Stimulated activated CD8-positive, alpha-beta memory T cell treated with anti-CD3 and anti-CD28 coated beads, Interleukin-2, amount 100 ng/mL, for 48 hours (primary cell): ENCODE measurements around the gene MIOX.
A peak's percentile ranks its signal among the peaks of the same experiment; 100 is the strongest.
"Not testable (repeated sequence)": the region's sequence is repeated elsewhere in the genome, so short reads cannot be mapped to it uniquely, and the experiment has no call there.

Source experiments
- DNase-seq, 2 donors: peaks; one replicate each; pipeline ENCODE4 v3.0.0-alpha.2; 2020; ENCODE audit warnings: low read depth in 2 of 2

Gene MIOX

DNA sequence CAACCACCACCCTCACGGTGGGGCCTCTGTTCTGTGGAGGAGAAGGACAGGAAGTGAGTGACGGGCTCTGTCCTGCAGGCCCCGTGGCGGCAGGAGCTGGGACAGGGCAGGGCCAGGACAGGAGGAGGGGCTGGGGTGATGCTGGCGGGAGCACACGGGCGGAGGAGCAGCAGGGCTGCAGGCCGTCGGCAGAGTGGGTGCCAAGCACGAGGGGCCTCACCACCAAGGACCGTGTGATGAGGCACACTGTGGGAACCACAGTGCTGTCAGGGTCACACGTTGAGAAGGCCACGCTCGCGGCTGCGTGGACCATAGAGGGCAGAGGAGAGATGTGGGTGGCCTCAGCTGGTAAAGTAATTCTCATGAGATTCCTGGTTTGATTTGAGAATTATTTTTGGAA is 30.2 kb downstream of the MIOX start:
- no peak for DNase-seq

DNA sequence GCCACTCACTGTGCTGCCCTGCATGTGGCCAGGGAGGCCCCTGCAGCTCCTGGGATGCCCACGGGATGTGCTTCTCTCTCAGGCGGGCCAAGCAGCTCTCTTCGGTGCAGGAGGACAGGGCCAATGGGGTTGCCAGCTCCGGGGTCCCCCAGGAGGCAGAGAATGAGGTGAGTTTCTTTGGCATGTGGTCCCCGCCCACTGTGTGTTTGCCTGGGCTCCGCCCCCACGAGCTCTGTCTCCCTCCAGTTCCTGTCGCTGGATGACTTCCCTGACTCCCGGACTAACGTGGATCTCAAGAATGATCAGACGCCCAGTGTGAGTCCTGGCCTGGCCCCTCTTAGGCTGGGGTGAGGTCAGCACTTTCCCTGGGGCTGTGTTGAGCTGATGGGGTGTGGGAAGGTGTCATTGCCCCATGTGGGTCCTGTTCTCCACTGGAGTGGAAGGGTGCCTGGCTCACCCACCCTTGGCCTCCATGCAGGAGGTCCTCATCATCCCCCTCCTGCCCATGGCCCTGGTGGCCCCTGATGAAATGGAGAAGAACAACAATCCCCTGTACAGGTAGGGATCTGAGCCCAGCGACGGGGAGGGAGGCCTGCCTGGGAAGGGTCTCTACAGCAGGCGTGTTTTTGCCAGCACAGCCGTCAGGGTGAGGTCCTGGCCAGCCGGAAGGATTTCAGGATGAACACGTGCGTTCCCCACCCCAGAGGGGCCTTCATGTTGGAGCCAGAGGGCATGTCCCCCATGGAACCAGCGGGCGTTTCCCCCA is 31.0 kb downstream of the MIOX start:
- no peak for DNase-seq

DNA sequence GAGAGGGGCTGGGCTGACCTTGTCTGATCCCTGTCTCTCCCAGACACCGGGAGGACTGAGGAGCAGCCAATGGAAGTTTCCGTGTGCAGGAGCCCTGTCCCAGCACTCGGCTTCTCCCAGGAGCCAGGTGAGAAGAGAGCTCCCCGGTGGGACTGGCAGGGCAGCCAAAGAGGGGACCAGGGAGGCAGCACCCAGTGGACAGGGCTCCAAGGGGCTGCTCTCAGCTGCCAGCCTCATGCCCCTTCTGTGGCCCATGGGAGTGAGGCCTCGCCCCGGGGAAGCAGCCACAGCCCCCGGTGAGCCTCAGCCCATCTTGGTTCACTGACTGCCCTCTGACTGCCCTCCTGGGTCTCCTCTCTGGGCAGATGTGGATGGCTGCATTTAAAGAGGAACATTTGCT is 31.9 kb downstream of the MIOX start:
- no peak for DNase-seq

DNA sequence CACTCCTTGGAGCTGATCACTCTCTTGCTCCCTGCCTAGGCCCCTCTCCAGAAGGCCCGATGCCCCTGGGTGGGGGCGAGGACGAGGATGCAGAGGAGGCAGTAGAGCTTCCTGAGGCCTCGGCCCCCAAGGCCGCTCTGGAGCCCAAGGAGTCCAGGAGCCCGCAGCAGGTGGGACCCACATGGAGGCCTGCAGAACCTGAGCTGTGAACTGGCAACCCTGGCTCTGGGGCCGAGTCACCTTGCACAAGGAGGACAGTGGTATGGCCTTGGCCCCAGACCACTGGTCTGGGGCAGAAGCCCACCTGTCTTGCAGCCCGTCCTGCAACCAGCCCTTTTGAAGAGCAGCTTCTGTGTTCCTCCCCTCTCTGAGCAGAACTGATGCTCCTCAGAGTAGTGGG is 32.5 kb downstream of the MIOX start:
- DNase-seq, result no peak

DNA sequence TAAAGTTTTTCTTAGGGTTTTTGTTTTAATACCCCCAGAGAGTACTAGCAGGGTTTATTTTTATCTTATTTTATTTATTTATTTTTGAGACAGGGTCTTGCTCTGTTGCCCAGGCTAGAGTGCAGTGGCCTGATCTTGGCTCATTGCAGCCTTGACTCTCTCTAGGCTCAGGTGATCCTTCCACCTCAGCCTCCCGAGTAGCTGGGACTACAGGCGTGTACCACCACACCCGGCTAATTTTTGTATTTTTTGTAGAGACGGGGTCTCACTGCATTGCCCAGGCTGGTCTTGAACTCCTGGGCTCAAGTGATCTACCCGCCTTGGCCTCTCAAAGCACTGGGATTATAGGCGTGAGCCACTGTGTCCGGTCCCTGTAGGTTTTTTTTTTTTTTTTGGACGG is 33.5 kb downstream of the MIOX start:
- not testable (repeated sequence) for DNase-seq

DNA sequence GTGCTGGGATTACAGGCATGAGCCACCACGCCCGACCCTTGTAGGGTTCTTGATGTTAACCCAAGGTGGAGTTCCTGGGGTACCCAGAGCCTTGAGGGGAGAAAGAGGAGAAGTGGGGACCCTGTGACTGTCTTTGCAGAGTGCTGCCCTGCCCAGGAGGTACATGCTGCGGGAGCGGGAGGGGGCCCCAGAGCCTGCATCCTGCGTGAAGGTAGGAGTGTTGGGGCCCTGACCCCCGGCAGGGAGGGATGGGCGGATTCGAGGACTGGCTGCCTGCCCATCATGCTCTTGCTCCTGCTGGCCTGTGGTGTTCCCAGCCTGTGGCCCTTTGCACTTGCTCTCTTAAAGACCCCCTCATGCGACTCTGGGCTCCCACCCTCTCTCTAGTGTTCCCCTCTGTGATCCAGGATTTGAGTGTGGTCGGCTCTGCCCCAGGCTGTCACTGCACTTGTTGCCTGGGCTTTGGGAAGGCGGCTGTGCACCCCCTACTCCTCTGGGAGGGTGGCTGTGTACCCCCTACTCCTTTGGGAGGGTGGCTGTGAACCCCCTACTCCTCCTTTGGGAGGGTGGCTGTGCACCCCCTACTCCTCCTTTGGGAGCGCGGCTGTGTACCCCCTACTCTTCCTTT is 34.3 kb downstream of the MIOX start:
- no peak for DNase-seq

DNA sequence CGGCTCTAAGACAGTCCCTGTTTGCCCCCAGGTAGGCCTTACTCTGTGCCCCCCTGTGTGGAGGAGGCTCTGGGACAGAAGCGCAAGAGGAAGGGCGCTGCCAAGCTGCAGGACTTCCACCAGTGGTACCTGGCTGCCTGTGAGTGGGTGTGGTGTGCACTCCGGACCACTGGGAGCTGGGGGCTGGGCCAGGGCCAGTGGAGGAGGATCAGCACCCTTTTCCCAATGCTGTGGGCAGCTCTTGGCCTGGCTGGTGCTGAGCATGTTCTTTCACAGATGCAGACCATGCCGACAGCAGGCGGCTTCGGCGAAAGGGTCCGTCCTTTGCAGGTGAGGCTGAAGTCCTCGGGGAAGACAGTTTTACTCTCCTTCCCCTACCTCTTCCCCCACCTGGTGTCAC is 35.1 kb downstream of the MIOX start:
- no peak for DNase-seq

DNA sequence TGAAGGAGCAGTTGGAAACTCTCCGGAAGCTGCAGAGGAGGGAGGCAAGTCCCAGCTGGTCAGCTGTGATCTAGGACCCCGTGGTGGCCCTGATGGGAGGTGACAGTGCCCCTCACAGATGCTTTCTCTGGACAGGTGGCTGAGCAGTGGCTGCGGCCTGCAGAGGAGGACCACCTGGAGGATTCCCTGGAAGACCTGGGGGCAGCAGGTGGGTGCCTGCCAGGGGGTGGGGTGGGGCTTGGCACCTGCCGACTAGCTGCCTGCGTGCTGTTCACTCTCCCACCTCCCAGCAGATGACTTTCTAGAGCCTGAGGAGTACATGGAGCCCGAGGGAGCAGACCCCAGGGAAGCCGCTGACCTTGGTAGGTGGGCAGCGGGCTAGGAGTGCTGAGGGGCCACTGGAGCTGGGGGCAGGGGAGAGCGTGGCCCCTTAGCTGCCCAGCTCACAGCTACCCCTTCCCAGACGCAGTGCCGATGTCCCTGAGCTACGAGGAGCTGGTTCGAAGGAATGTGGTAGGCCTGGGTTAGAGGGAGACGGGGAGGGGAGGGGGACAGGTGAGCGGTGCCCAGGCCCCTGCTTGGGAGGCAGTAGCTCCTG is 35.6 kb downstream of the MIOX start:
- DNase-seq, result no peak

DNA sequence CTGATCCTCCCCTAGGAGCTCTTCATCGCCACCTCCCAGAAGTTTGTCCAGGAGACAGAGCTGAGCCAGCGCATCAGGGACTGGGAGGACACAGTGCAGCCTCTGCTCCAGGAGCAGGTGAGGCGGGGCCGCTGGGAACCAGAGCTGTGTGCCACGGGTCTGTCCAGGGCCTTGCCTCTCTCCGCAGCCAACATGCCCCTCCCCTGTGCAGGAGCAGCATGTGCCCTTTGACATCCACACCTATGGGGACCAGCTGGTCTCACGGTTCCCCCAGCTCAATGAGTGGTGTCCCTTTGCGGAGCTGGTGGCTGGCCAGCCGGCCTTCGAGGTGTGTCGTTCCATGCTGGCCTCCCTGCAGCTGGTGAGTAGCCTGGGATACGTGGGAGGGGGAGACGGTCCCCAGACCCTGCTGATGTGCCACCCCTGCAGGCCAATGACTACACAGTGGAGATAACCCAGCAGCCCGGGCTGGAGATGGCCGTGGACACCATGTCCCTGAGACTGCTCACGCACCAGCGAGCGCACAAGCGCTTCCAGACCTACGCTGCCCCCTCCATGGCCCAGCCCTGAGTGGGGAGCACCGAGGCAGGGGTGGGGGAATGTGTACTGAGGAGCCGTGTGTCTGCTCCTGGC is 36.3 kb downstream of the MIOX start:
- DNase-seq, result no peak

DNA sequence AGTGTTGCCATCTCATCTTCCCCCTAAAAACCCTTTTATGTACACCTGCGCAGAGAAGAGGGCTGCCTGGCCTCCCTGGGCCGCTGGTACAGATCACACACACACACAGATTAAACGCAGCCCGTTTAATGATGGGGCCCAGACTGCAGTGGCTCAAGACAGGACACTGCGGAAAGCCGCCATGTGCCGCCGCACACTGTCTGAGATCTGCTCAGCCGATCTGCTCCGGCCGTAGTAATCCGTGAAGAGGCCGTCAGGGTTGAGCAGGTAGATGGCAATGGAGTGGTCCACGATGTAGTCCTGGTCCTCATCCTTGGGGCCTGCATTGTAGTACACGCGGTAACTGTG is 36.8 kb downstream of the MIOX start:
- DNase-seq, result no peak

DNA sequence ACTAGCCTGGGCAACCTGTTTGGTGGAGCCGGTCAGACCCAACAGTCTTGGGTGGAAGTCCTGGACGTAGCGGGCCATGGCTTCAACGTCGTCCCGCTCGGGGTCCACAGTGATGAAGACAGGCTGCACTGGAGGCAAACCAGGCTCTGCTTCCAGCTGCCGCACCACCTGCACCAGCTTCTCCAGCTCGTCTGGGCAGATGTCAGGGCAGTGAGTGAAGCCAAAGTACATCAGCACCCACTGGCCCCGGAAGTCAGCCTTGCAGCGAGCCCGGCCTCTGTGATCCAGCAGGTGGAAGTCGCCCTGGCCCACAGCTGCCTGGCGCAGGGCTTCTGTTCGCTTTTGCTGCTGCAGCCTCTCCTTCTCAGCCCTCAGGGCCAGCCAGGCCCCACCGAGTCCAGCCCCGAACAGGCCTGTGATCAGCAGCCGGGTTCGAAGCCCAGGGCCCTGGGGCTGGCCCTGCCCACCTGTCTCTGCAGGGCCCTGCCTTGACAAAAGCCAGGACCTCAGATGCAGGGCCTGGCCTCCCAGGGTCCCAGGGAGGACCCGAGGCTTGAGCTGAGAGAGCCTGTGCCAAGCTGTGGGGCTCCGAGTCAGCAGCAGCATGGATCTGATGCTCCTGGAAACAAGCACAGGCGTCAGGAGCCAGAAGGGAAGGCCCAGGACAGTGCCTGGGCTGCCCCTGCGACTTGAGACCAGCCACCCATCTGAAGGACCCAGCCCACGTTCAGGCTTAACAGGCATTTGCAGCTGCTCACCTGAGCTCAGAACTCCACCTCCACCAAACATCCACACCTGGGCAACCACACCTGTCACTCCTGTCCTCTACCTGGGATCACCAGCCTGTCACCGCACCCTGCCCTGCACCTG is 37.4 kb downstream of the MIOX start:
- DNase-seq, result no peak

DNA sequence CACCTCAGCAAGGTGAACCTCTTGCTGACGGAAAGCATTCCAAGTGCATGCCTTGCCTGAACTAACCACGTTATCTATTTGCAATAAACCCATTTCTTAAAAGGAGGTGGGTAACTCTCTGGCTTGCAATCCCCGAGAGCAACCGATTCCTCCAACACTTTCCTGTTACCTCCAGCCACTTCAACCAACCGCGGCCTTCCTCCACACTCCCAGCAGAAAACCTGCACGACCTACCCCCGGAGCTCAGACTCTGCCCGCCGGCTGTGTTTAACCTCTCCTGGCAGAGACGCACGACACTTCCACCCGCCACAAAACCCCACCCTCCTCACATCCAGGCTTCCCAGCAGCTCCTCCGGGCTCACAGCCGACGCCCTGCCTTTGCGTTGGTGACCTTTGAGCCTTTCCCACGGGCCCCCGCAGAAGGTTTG is 38.0 kb downstream of the MIOX start:
- DNase-seq, result no peak

DNA sequence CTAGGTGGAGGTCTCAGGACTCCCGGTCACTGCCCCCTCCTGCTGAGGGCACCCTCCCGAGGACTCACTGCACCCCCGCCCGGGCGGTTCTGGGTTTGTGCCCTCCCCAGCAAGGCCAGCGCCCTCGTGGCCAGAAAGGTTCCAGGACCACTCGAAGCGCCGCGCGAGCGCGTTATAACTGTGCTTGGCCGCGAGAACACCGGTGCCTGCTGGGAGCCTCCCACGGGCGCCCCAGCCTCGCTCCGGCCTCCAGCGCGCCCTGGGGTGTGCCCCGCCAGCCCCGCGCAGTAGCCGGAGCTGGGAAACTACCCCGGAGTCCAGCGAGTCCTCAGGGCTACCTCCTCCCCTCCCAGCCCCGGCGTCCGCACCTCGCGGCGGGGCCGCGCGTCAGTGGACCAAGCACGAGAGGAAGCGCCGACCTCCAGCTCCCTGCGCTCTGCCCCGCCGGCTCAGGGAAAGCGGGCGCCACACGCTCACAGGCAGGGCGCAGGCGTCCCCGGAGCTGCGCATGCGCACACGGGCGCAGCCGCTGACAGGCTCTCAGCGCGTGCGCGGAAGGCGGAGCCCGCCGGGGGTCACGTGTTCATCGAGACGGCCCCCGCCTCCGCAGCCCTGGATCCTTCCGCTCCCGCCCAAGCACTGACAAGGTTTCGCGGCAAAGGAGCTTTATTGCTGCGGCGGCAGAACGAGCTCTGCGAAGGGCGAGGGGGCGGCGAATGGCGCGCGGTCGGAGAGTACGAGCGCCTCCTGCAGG is 38.6 kb downstream of the MIOX start, which contains the start of gene SCO2:
Gene SCO2 (minus strand): TSS at position 495 of the 754 bp plus-strand sequence. CDS start 1,187 bp downstream, outside the sequence.
- DNase-seq, result peak; percentile 97 to 98

DNA sequence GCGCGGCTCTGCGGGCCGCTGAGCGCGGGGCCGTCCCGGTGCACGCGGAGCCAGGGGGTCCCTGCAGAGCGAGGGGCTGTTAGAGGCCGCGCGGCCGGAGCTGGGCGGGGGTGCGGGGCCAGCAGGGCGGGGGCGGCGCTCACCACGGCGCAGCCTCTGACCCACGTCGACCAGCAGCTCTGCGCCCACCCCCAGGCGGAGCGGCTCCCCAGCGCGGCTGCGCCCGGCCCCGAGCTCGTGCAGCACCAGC is 39.1 kb downstream of the MIOX start:
- DNase-seq, result no peak

DNA sequence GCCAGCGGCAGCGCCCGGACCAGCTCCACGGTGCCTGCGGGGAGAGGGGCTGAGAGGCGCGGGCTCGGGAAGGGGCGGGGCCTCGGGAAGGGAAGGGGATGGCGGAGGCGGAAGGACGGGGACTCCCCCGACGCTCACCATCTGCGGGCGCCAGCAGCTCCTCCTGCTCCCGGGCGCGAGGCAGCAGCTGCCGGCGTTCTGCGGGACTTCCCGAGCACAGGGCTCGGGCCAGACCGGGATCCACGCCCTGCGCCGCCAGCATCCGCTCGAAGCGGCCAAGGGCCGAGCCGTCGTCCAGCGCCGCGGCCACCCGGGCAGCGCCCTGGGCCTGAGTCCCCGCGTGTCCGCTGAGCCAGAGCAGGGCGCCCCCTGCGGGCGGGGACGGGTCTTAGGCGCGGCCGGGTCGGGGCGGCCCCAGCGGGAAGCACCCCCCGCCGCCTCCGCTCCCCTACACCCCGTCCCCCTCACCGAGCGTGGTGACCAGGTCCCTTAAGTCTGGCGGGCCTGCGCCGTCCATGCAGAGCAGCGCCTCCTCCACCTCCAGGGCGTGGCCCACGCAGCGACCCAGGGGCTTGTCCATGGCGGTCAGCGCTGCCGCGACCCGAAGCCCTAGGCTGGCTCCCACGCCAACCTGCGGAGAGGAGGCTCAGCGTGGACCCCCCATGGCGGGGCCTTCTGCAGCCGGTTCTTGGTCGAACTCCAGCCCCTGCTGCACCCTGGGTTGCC is 39.6 kb downstream of the MIOX start:
- DNase-seq, result peak; percentile 85 to 86

DNA sequence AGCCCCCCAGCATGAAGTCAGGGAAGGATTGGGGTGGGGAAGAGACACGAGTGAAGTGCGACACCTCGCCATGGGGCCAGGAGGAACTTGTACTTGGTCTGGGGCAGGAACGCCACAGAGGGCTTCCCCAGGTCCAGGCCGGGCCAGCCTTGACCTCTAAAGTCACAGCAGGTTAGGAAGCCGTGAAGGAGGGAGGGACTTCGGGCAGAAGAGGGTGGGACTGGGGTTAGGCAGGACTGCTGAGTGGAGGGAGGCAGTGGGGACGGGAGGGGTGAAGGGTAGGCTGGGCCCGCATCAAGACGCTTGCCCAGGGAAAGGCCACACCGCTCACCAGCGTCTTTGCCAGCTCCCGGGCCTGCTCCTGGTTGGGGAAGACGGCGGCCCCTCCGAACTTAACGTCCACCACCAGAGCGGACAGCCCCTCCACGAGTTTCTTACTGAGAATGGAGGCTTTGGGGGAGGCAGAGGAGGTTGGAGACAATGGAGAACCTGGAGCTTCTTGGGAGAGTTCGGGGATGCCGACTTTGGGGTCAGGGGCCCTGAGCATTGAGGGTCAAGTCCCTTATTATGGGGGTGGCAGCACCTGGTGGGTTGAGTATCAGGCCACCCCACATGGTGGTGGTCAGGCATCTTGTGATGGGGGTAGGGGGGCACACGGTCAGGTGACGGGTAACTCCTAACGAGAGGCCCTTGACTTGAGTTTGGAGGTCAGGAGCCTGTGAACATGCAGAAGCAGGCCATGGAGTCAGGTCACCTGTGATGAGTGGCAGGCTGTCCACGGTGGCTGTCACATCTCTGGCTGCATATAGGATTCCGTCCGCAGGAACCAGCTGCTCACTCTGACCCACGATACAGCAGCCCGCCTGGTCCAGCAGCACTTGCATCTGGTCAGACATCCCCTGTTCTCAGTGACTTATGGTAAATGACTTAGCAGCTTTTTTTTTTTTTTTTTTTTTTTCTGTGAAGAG is 40.5 kb downstream of the MIOX start:
- DNase-seq, result no peak

DNA sequence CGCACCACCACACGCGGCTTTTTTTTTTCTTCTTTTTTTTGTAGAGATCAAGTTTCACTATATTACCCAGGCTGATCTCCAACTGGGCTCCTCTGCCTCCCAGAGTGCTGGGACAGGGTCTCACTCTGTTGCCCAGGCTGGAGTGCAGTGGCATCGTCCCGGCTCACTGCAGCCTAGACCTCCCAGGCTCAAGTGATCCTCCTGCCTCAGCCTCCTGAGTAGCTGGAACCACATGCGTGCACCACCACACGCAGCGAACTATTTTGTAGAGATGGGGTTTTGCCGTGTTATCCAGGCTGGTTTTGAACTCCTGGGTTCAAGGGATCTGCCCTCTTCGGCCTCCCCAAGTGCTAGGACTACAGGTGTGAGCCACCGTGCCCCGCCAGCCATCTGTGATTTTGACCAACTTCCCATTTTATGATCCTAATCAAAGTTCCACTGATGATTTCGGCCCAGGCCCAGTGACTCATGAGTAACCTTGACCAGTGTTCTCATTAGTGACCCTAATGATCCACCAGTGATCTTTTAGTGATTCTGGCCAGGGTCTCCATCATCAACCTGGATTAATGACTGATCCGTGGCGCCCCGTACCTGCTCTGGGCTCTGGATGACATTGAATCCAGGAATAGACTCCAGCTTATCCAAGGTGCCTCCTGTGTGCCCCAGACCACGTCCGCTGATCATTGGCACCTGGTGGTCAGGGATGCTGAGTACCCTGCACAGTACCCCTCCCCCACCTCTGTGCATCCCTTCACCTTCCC is 41.4 kb downstream of the MIOX start:
- no peak for DNase-seq

DNA sequence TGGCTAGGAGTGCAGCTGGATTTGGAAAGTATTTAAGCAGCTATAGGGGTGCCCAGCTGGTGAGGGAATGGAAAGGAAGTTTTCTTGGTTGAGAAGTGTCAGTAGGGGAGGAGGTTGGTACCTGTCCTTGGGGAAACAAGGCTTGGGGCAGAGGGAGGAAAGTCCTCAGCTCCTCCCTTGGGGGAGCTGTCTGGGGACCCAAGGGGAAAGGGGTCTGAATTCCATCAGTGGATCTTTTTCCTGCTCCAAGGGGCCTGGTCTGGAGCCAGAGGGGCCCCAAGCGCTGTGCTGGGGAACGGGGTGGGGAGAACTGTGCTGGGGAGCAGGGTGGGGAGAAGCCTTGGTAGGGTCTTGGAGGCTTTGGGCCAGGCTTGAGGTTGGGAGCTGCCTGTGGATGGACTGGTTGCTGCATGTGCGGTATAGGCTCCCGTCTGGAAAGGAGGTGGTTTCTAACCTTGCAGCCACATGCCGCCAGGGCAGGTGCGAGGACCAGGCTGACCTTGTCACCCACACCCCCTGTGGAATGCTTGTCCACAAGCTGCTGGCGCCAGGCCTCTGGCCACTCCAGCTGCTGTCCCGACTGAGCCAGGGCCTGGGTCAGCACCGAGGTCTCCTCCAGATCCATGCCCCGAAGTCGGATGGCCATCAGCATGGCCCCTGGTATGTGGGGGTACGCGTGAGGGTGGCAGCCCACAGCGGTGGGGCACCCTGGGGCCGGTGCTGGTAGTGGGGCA is 42.2 kb downstream of the MIOX start:
- DNase-seq, result no peak
